Ovary (tissue), 9 donors: ENCODE results near the gene SLC35B1. TPM values are rescaled to one million over a fixed set of nuclear protein-coding genes. Genes with fewer than 3 reads are reported as not detected.

ENCODE experiments used
- DNase-seq, 5 donors: peaks; one replicate each; pipeline ENCODE4 v3.0.0-alpha.2; 2019 to 2020
- H3K27ac ChIP-seq, 2 donors: fragments of 200-600 bp; one replicate each; pipeline versions ENCODE4 v1.5.1 to v1.8.0; 2019 to 2022
- H3K27me3 ChIP-seq: fragments of 200-600 bp; one replicate; pipeline ENCODE4 v1.8.0; 2022
- H3K36me3 ChIP-seq: fragments of 200-600 bp; sonication (generic); one replicate; pipeline ENCODE4 v1.5.1; 2019
- H3K4me1 ChIP-seq: one replicate; pipeline ENCODE4 v1.8.1; 2013; ENCODE audit warnings: mild to moderate bottlenecking, moderate library complexity; ENCODE audit not compliant: insufficient read depth
- H3K4me3 ChIP-seq: fragments of 200-600 bp; sonication (generic); one replicate; pipeline ENCODE4 v1.5.1; 2017
- H3K9me3 ChIP-seq, 2 donors: fragments of 200-600 bp in 1 of 2; sonication (generic) in 1 of 2; one replicate each; pipeline versions ENCODE4 v1.5.1 to v1.8.1; 2013 to 2019; ENCODE audit warnings: mild to moderate bottlenecking in 1 of 2, moderate library complexity in 1 of 2
- CTCF ChIP-seq, 3 donors: fragments of 450-650 bp in 2 of 3; fragments of 200-600 bp in 1 of 3; IDR thresholded peaks; one replicate each; pipeline versions ENCODE4 v1.5.1 to v1.8.0; 2016 to 2022; ENCODE audit warnings: antibody characterized with exemption in 3 of 3, mild to moderate bottlenecking in 1 of 3
- EP300 ChIP-seq: sonication (generic); formaldehyde crosslinking; IDR thresholded peaks from one replicate; pipeline ENCODE4 v1.6.1; 2017; ENCODE audit warnings: antibody characterized with exemption
- POLR2A ChIP-seq: fragments of 450-650 bp; IDR thresholded peaks from one replicate; pipeline ENCODE4 v1.6.1; 2017; ENCODE audit warnings: antibody characterized with exemption, mild to moderate bottlenecking, moderate library complexity
- WGBS, 3 donors: extraction: QIAGEN DNeasy Blood & Tissue Kit in 1 of 3; methylation state at CpG; one replicate each; pipeline versions ENCODE4 v1.1.5 to v1.1.7; 2013 to 2017; 5-methylcytosine and 5-hydroxymethylcytosine counted together
- intact Hi-C, 4 donors: fragments of 100-400 bp; cut with DNase I; formaldehyde crosslinking; loops; one replicate each; pipeline versions ENCODE4 v1.11.0 to v1.15.1; 2022 to 2023
- polyA plus RNA-seq, 2 donors: library from polyadenylated mRNA; stranded (reverse); fragments of 200-250 nt in 1 of 2; fragments of 350-450 nt in 1 of 2; fragmentation: Illumina TruSeq in 1 of 2; extraction: RNeasy Lipid Tissue Mini Kit (QIAGEN cat#74804) in 1 of 2; gene quantifications; one replicate each; pipeline ENCODE4 v1.2.3, GENCODE V29; 2013 to 2014
- total RNA-seq, 7 donors: library from RNA; depleted of rRNA in 2 of 7; stranded (reverse); fragments of >200 nt in 2 of 7; fragmentation: NEBNext Ultra II Directional in 3 of 7; extraction: Animal tissue kit (Norgen Biotek cat#: 25700) in 3 of 7; gene quantifications; one replicate each; pipeline versions ENCODE4 v1.1.0 to v1.2.4, GENCODE V29; 2016 to 2023
- donor health status: DM: no; HTN: no; CAD: no; lungs with moderate emphysema.
- donor health status: DM: no; HTN: no; CAD: no.
- donor health status: Bipolar disorder and iron deficiency.
- donor health status: DM: yes; HTN: yes; CAD: no.
- donor health status: DM: no; HTN: no; CAD: no.
- donor health status: DM: yes; HTN: yes; CAD: no.

The SLC35B1 gene
- total and polyA plus RNA-seq, 9 donors = 20.9 to 53.3 (median 28.8) TPM

- Histone ChIP-seq H3K9me3 (no peaks in the 10 kb centered on the region), H3K4me3 (no peak overlapping the region), H3K4me1 (no peaks in the 10 kb centered on the region), H3K27me3 (no peaks in the 10 kb centered on the region), H3K27ac (no peak overlapping the region), H3K36me3 (no peaks in the 10 kb centered on the region)
- intact Hi-C loops = no loop called here
- no peak for DNase-seq
- TF ChIP-seq EP300 = no peak
- no peak for TF ChIP-seq POLR2A
- TF ChIP-seq CTCF (IDR thresholded peaks at IDR 0.05) = no peak
- WGBS, 3 donors = 86 to 94% (median 91%) methylated on average over 3 of the region's 3 CpGs
These were observed 43.0 kb downstream of the SLC35B1 start for GRCh38 chr17:49664706-49665211.

GRCh38 chr17:49659661-49660382, 47.9 kb downstream of the SLC35B1 start:
- Histone ChIP-seq H3K4me3 (no peak overlapping the region), H3K27ac (no peak overlapping the region), H3K36me3 (no peaks in the 10 kb centered on the region), H3K9me3 (no peaks in the 10 kb centered on the region), H3K4me1 (no peaks in the 10 kb centered on the region), H3K27me3 (no peaks in the 10 kb centered on the region)
- intact Hi-C loops = no loop called here
- TF ChIP-seq CTCF (IDR thresholded peaks at IDR 0.05) (no peak), POLR2A (no peak), EP300 (no peak)
- no peak for DNase-seq
- 91 to 96% (median 95%) methylated on average over 3 of the region's 3 CpGs for WGBS, 3 donors

- H3K4me3 ChIP-seq = no peak overlapping the region
- H3K36me3 ChIP-seq = no peaks in the 10 kb centered on the region
- DNase-seq = no peak
- H3K27me3 ChIP-seq = no peaks in the 10 kb centered on the region
- TF ChIP-seq EP300 (no peak), POLR2A (no peak), CTCF (IDR thresholded peaks at IDR 0.05) (no peak)
- no peaks in the 10 kb centered on the region for H3K9me3 ChIP-seq
- intact Hi-C loops = no loop called here
- H3K27ac ChIP-seq = no peak overlapping the region
- WGBS, 3 donors = 88 to 91% (median 90%) methylated on average over 1 of the region's 1 CpG
- H3K4me1 ChIP-seq = no peaks in the 10 kb centered on the region
These were observed 51.5 kb downstream of the SLC35B1 start for GRCh38 chr17:49656247-49656646.

Other genes with a start within 250 kb of the SLC35B1 start
- gene NGFR, start 212.7 kb downstream of the SLC35B1 start, total RNA-seq = 10 to 100 TPM in 1 of 7 donors, 1 to 10 TPM in 5, under 1 TPM in 1; 0.35 to 13.2 (median 3.4) TPM
- gene NGFR, start 212.7 kb downstream of the SLC35B1 start, polyA plus RNA-seq = 1 to 10 TPM; 1.8 to 4.1 TPM
- 10 to 100 TPM in 4 of 7 donors, 1 to 10 TPM in 3; 1.2 to 26.0 (median 10.7) TPM for gene NXPH3, start 132.1 kb downstream of the SLC35B1 start, total RNA-seq
- gene NXPH3, start 132.1 kb downstream of the SLC35B1 start, polyA plus RNA-seq = 10 to 100 TPM in 1 of 2 donors, 1 to 10 TPM in 1; 7.1 to 16.6 TPM
- gene SPOP, start 29.9 kb downstream of the SLC35B1 start, total RNA-seq = 10 to 100 TPM; 47.9 to 87.3 (median 76.1) TPM
- gene SPOP, start 29.9 kb downstream of the SLC35B1 start, polyA plus RNA-seq = 10 to 100 TPM; 44.5 to 75.4 TPM
- 10 to 100 TPM; 16.0 to 30.4 (median 19.0) TPM for gene FAM117A, start 56.2 kb upstream of the SLC35B1 start, total RNA-seq
- 10 to 100 TPM; 15.0 to 25.2 TPM for gene FAM117A, start 56.2 kb upstream of the SLC35B1 start, polyA plus RNA-seq
- 10 to 100 TPM; 23.4 to 76.6 (median 62.8) TPM for gene KAT7, start 80.7 kb upstream of the SLC35B1 start, total RNA-seq
- gene KAT7, start 80.7 kb upstream of the SLC35B1 start, polyA plus RNA-seq = 10 to 100 TPM; 18.4 to 69.8 TPM
- gene TAC4, start 140.1 kb upstream of the SLC35B1 start, total RNA-seq = not detected
- not detected for gene TAC4, start 140.1 kb upstream of the SLC35B1 start, polyA plus RNA-seq